Measurements from ENCODE around the gene SUB1. TPM values are rescaled to one million over a fixed set of nuclear protein-coding genes. Genes with fewer than 3 reads are reported as not detected.

The SUB1 gene
- total RNA-seq, 1 experiment from 2014 or later, result 288 TPM

DNA sequence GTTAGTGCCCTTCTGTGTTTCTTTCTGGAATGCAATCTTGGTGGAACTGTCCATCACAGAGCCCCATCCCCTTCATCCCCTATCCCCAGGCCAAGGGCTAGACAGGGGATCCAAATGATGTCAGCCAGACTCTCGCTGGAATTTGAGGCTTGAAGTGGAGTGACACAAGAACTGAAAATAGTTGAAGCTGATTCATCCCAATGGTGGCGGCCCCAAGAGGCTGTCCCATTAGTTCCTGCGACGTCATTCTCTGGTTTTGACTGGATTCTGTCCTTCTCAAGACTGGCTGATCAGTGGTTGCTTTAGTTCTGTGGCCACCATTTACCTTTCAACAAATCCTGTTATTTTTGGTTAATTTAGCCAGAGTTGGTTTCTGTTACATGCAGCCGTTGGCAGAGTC lies 59.9 kb downstream of the SUB1 start:
- Histone ChIP-seq H3K18ac (ENCODE audit: insufficient read length, low read depth, low read length) (no peak overlapping the region), H3K9ac (ENCODE audit: extremely low read depth, insufficient read length, low read length) (no peak overlapping the region), H2BK15ac (ENCODE audit: low read depth, low read length) (no peak overlapping the region), H3K56ac (ENCODE audit: insufficient read length, low read depth, low read length) (no peak overlapping the region), H4K8ac (replicated peaks; ENCODE audit: insufficient read length, low read depth, low read length) (no peak overlapping the region), H3K14ac (ENCODE audit: insufficient read depth, low read length) (no peak overlapping the region), H3K4me2 (ENCODE audit: insufficient read depth, insufficient read length, low read length) (no peak overlapping the region), H3K27me3 (ENCODE audit: insufficient read depth, low read length) (no peaks in the 10 kb centered on the region), H2BK20ac (ENCODE audit: low read depth, low read length, poor library complexity, severe bottlenecking) (no peak overlapping the region), H3K79me2 (ENCODE audit: insufficient read depth, low read length) (no peaks in the 10 kb centered on the region), H3K27ac (ENCODE audit: insufficient read length, low read depth, low read length) (no peak overlapping the region), H3K9me3 (ENCODE audit: control insufficient read depth, low read depth, low read length) (no peaks in the 10 kb centered on the region), H2AFZ (ENCODE audit: low read length) (no peak overlapping the region), H3K4ac (ENCODE audit: low read depth, low read length) (no peak overlapping the region), H3K4me1 (ENCODE audit: insufficient read depth, low read length) (no peaks in the 10 kb centered on the region), H4K5ac (ENCODE audit: insufficient read length, low read depth, low read length) (no peak overlapping the region), H3K79me1 (ENCODE audit: insufficient read depth, low read depth, low read length, poor library complexity, severe bottlenecking) (no peaks in the 10 kb centered on the region), H3T11ph (ENCODE audit: low read length) (no peak overlapping the region), H3K23me2 (ENCODE audit: insufficient read length, low read depth, low read length, poor library complexity, severe bottlenecking) (no peaks in the 10 kb centered on the region), H2AK5ac (ENCODE audit: insufficient read length, low read length) (no peak overlapping the region), H4K20me1 (ENCODE audit: control insufficient read depth, insufficient read depth, insufficient read length) (no peaks in the 10 kb centered on the region), H3K23ac (ENCODE audit: insufficient read length, low read depth, low read length) (no peak overlapping the region), H4K91ac (ENCODE audit: insufficient read length, low read depth, low read length) (no peak overlapping the region), H2BK120ac (ENCODE audit: low read depth, low read length, poor library complexity, severe bottlenecking) (no peak overlapping the region), H2BK12ac (ENCODE audit: insufficient read length, low read depth, low read length) (no peak overlapping the region), H2BK5ac (ENCODE audit: insufficient read length, low read length) (no peak overlapping the region)
- TF ChIP-seq, protein P1, sequence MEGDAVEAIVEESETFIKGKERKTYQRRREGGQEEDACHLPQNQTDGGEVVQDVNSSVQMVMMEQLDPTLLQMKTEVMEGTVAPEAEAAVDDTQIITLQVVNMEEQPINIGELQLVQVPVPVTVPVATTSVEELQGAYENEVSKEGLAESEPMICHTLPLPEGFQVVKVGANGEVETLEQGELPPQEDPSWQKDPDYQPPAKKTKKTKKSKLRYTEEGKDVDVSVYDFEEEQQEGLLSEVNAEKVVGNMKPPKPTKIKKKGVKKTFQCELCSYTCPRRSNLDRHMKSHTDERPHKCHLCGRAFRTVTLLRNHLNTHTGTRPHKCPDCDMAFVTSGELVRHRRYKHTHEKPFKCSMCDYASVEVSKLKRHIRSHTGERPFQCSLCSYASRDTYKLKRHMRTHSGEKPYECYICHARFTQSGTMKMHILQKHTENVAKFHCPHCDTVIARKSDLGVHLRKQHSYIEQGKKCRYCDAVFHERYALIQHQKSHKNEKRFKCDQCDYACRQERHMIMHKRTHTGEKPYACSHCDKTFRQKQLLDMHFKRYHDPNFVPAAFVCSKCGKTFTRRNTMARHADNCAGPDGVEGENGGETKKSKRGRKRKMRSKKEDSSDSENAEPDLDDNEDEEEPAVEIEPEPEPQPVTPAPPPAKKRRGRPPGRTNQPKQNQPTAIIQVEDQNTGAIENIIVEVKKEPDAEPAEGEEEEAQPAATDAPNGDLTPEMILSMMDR (conservative IDR thresholded peaks at IDR 0.05), result no peak
- H3K36me3 Mint-ChIP-seq (ENCODE audit: insufficient read depth in 1 of 3, low read depth in 3 of 3), result no peaks in the 10 kb centered on the region
- no peaks in the 10 kb centered on the region for H3K27me3 Mint-ChIP-seq (ENCODE audit: low read depth)
- no peaks in the 10 kb centered on the region; a peak in 1 of 5 replicates for H3K9me3 Mint-ChIP-seq
- no peaks in the 10 kb centered on the region for H3K4me1 Mint-ChIP-seq
- WGBS (ENCODE audit: extremely low coverage, insufficient read length, low lambda C conversion rate), result no CpG with 5 or more reads among the region's 5 CpGs
- no peak overlapping the region for H3K4me3 Mint-ChIP-seq
- no peak overlapping the region for H3K27ac Mint-ChIP-seq
- no peak for DNase-seq

Data from H9 (cell line).